Neuron (in vitro differentiated cells): ENCODE results near the gene EP400.
"Not testable (repeated sequence)": the region's sequence is repeated elsewhere in the genome, so short reads cannot be mapped to it uniquely, and the experiment has no call there.

ENCODE experiments used
- H2AFZ ChIP-seq: one replicate; pipeline ENCODE4 v1.6.1; 2013; ENCODE audit warnings: low read depth, mild to moderate bottlenecking, inconsistent platforms, low read length, moderate library complexity
- H3K27me3 ChIP-seq: one replicate; pipeline ENCODE4 v1.6.1; 2013; ENCODE audit warnings: low read length; ENCODE audit not compliant: insufficient read depth
- H3K36me3 ChIP-seq: one replicate; pipeline ENCODE4 v1.6.1; 2013; ENCODE audit warnings: low read length; ENCODE audit not compliant: insufficient read depth
- H3K4me1 ChIP-seq: one replicate; pipeline ENCODE4 v1.6.1; 2013; ENCODE audit warnings: low read length; ENCODE audit not compliant: insufficient read depth
- H3K4me3 ChIP-seq: 2 replicates; pipeline ENCODE4 v1.5.1; 2013; ENCODE audit warnings: mild to moderate bottlenecking, low read length, moderate library complexity
- H3K9me3 ChIP-seq: one replicate; pipeline ENCODE4 v1.6.1; 2013; ENCODE audit warnings: low read length

EP400 gene

DNA sequence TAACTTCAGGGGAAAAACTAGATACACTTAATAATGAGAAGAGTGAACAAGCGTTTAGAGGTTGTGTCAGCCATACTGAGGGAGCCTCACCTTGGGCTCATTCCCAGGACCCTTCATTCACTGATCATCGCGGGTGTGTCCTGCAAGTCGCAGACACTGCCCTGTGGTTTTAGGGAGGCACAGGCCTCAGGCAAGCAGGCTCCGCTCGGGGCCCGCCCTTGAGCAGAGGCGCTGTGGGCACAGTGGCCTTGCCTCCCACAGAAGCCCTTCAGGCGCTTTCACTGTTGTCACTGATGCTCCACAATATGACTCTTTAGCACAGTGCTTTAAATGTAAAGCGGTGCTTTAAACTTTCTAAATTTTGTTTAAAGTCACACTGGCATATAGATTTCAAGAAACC, 127.0 kb downstream of the EP400 start:
- H3K36me3 ChIP-seq = peaks cover 64% of the 10 kb centered on the region
- no peaks in the 10 kb centered on the region for H3K27me3 ChIP-seq
- H3K4me3 ChIP-seq = no peak overlapping the region
- H2AFZ ChIP-seq = no peak overlapping the region
- no peaks in the 10 kb centered on the region for H3K4me1 ChIP-seq
- H3K9me3 ChIP-seq = no peaks in the 10 kb centered on the region

- Histone ChIP-seq H3K4me3 (no peak overlapping the region), H3K27me3 (no peaks in the 10 kb centered on the region), H3K4me1 (no peaks in the 10 kb centered on the region), H3K9me3 (no peaks in the 10 kb centered on the region), H2AFZ (no peak overlapping the region), H3K36me3 (peaks cover 62% of the 10 kb centered on the region)
Measured at GRCh38 chr12:132077322-132078100, 127.8 kb downstream of the EP400 start.

DNA sequence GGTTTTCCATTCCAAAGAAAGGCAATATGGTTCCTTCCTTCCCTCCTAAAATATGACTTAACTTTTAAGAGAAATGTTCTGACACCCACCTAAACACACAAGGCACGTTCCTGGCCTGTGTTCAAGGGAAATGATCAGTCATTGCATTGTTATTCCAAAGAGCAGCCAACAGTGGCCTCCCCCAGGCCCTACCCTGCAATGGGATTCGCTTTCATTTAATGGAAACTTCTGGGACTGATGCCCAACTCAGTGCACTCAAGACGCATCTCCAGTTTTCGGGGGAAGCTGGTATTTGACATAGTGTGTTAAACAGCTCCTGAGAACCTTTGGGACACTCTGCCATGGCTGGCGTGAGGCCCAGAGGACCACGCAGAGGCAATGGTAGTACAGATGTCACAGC, 128.4 kb downstream of the EP400 start:
- H3K36me3 ChIP-seq = peaks cover 56% of the 10 kb centered on the region
- no peaks in the 10 kb centered on the region for H3K4me1 ChIP-seq
- H3K9me3 ChIP-seq = no peaks in the 10 kb centered on the region
- H3K4me3 ChIP-seq = no peak overlapping the region
- H2AFZ ChIP-seq = no peak overlapping the region
- no peaks in the 10 kb centered on the region for H3K27me3 ChIP-seq

DNA sequence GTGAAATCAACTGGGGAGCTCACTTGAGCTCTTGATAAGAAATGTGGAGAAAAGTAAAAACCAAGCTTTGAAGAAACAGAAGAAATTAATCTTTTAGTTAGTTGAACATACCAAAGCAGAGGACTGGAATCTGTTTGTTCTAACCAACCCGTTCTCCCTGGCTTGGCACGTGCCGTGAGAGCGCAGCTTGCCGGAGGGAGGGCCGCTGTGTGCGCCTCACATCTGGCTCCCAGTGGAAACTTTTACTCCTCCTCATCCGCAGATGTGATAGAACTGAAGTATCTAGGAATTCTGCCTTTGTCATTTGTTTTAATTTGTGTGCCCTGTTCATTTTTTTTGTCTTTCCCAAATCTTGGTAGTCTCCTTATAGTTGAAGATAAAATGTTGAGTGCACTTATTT, 129.5 kb downstream of the EP400 start:
- peaks cover 52% of the 10 kb centered on the region for H3K36me3 ChIP-seq
- peaks cover 3% of the 10 kb centered on the region for H3K4me1 ChIP-seq
- H2AFZ ChIP-seq = no peak overlapping the region
- H3K27me3 ChIP-seq = no peaks in the 10 kb centered on the region
- H3K9me3 ChIP-seq = no peaks in the 10 kb centered on the region
- H3K4me3 ChIP-seq = no peak overlapping the region

- Histone ChIP-seq H3K4me1 (peaks cover 3% of the 10 kb centered on the region), H3K9me3 (no peaks in the 10 kb centered on the region), H2AFZ (no peak overlapping the region), H3K27me3 (no peaks in the 10 kb centered on the region), H3K36me3 (peaks cover 49% of the 10 kb centered on the region), H3K4me3 (no peak overlapping the region)
Measured at GRCh38 chr12:132079695-132080094, 130.0 kb downstream of the EP400 start.

DNA sequence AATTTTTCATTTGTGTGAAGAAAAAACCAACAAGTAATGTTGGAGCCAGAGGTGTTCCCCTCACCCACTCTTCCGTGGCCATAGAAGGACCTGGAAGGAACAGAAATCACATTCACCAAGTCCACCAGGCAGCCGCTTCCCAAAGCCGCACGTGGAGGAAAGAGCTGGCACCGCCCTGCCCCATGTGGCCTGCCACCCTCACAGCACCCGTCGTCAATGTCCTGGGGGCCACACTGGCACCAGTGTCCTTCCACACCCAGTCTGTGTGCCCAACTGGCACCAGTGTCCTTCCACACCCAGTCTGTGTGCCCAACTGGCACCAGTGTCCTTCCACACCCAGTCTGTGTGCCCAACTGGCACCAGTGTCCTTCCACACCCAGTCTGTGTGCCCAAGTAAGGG, 130.8 kb downstream of the EP400 start:
- peaks cover 40% of the 10 kb centered on the region for H3K36me3 ChIP-seq
- H3K4me3 ChIP-seq, H3K9me3 ChIP-seq, H3K4me1 ChIP-seq, H2AFZ ChIP-seq, H3K27me3 ChIP-seq: not testable (repeated sequence)

DNA sequence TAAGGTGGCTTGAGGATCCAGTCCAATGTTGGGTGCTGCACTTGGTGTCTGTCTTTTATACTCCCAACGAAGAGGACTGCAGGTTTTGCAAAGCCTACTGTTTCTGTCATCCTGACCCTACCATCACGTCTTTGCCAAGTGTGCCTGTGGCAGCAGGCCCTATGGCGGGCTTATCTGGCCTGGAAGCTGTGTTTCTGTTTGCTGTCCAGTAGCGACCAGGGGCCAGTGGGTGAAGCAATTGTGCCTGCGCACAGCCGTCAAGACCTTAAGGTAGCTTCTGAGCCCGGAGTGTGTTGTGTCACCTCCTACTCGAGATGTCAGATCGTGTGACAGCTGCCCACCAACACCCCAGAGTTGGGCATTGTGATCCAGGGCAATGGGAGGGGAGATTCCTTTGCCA, 131.7 kb downstream of the EP400 start:
- H2AFZ ChIP-seq = no peak overlapping the region
- no peaks in the 10 kb centered on the region for H3K9me3 ChIP-seq
- no peak overlapping the region for H3K4me3 ChIP-seq
- peaks cover 9% of the 10 kb centered on the region for H3K4me1 ChIP-seq
- H3K36me3 ChIP-seq = peaks cover 31% of the 10 kb centered on the region
- H3K27me3 ChIP-seq = no peaks in the 10 kb centered on the region

- H3K9me3 ChIP-seq = peaks cover 2% of the 10 kb centered on the region
- H3K36me3 ChIP-seq = peaks cover 10% of the 10 kb centered on the region
- no peaks in the 10 kb centered on the region for H3K27me3 ChIP-seq
- peaks cover 9% of the 10 kb centered on the region for H3K4me1 ChIP-seq
- H3K4me3 ChIP-seq = peak overlapping the region; percentile 39
- H2AFZ ChIP-seq = peak overlapping the region; percentile 24
Measured at GRCh38 chr12:132083614-132083940, 133.8 kb downstream of the EP400 start.

DNA sequence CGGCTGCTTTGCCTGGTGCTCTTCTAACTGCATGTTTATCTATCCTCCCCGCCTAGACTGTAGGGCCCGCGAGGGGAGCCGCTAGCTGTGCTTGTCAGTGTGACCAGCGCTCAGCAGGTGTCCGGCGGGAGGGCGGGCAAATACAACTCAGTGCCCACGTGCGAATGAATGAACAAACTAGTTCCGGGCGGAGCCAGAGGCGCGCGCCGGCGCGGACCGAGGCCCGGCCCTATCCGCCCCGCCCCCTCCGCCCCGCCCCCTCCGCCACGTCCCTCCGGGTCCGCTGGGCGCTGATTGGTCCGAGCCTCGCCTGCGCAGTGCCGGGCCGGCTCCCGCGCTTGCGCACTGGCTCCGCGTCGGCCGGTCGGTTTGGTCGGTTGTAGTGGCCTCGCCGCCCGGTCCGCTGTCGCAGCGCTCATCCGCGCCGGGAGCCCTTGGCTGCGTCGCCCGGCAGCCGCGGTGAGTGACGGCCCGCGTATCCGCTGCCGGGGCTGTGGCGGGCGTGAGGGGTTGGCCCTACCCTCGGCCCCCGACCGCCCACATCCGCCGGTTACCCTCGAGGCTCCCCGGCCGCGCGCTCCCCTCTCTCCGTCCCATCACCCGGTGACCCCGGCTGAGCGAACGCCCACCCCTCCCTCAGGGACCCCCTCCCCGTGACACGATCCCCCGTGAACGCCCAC, 134.3 kb downstream of the EP400 start:
- Histone ChIP-seq H2AFZ (peak overlapping the region; percentile 24), H3K36me3 (peaks cover 6% of the 10 kb centered on the region), H3K27me3 (no peaks in the 10 kb centered on the region), H3K9me3 (peaks cover 2% of the 10 kb centered on the region), H3K4me1 (peaks cover 9% of the 10 kb centered on the region), H3K4me3 (peak overlapping the region; percentile 89)

DNA sequence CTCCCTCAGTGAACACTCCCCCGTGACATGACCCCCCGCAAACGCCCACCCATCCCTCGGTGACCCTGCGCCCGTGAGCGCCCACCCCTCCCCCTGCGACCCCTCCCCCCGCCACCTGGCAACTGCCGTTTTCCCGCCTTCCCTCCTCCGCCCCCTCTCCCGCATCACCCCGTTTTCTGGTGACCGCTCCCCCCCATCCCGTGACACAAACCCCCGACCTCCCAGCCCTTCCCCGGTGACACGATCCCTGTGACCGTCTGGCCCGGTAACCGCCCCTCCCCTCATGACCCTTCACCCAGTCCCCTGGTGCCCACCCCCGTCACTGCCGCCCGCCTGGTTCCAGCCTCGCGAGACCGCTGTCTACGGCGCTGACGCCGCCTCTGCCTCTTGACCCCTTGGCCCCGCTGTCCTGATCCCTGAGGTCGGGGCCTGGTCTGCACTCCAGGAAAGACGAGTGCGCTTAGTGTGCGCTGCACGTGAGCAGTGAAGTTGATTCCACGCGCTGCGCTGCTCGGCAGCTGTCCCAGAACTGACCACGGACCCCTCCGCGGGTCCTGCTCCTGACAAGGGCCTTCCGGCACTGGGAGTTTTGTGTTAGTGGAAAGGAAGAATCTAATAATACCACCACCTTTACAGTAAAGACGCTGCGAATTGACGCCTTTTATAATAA, 135.0 kb downstream of the EP400 start:
- H3K27me3 ChIP-seq = no peaks in the 10 kb centered on the region

DNA sequence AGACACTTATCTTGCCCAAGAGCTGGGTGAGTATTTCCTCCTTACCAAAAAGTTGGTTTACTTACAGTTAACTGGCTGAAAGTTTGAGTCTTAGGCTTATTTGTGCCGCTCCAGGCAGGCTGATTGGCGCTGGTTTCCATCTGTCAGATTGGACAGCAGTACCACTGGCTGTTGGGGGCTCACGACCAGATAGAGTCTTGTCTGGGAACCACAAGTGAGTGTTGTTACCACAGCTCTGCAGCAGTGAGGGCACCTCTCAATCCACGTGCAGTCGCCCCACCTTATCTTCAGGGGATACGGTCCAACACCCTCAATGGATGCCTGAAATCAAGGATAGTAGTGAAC, 135.5 kb downstream of the EP400 start:
- Histone ChIP-seq H3K27me3 (no peaks in the 10 kb centered on the region), H3K4me1 (peaks cover 9% of the 10 kb centered on the region), H3K4me3 (peak overlapping the region; percentile 89), H2AFZ (no peak overlapping the region), H3K9me3 (peaks cover 2% of the 10 kb centered on the region), H3K36me3 (peaks cover 10% of the 10 kb centered on the region)

More for the DNA sequence above, 135.0 kb downstream of the EP400 start:
- Histone ChIP-seq H2AFZ (no peak overlapping the region), H3K9me3 (peaks cover 2% of the 10 kb centered on the region), H3K4me3 (peak overlapping the region; percentile 89), H3K36me3 (peaks cover 9% of the 10 kb centered on the region), H3K4me1 (peaks cover 9% of the 10 kb centered on the region)

DNA sequence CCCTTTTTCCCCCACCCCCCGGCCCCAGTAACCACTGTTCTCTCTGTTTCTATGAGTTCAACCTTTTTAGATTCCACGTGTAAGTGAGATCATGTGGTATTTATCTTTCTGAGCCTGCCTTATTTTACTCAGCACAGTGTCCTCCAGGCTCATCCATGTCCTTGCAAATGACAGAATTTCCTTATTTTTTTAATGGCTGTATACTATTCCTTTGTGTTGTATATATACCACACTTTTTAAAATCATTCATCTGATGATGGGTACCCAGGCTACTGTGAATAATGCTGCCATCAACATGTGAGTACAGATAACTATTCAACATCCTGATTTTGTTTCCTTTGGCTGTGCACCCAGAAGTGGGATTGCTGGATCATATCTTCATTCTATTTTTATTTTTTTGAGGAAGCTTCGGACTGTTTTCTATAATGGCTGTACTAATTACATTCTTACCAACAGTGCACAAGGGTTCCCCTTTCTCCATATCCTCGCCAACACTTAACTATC, 139.7 kb downstream of the EP400 start:
- no peak overlapping the region for H3K4me3 ChIP-seq
- peaks cover 2% of the 10 kb centered on the region for H3K9me3 ChIP-seq
- H3K36me3 ChIP-seq = peaks cover 16% of the 10 kb centered on the region
- H3K27me3 ChIP-seq = no peaks in the 10 kb centered on the region
- no peak overlapping the region for H2AFZ ChIP-seq
- peaks cover 6% of the 10 kb centered on the region for H3K4me1 ChIP-seq

DNA sequence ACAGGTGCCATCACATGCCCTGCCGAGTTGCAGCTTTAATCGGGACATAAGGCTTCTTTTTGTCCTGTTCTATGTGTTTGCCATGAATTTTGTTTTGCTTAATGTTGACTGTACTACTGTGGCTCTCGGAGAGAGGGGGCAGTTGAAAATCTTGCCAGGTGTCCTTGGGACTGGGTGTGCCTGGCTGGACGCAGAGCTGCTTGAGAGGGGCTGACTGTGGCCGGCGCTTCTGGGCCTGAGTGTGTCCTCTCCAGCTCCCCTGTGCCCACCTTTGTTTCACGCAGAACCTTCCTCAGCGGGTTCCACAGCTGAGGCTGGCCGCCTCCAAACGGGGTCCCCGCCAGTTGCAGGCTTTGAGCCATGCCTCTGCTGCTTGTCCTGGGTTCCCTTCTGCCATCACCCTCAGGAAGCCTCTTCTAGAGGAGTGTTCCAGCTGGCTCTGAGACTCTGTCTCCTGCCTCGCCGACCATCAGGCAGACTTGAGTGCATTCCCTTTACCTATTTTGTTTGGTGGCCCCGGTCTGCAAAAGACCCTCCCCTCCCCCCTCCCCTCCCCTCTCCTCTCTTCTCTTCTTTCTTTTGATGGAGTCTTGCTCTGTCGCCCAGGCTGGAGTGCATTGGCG, 144.6 kb downstream of the EP400 start:
- Histone ChIP-seq H3K9me3 (peaks cover 3% of the 10 kb centered on the region), H3K4me1 (no peaks in the 10 kb centered on the region), H2AFZ (no peak overlapping the region), H3K4me3 (no peak overlapping the region), H3K27me3 (no peaks in the 10 kb centered on the region), H3K36me3 (peaks cover 22% of the 10 kb centered on the region)
